ENCODE measurements around the gene GABBR1. TPM values are rescaled to one million over a fixed set of nuclear protein-coding genes. Genes with fewer than 3 reads are reported as not detected.

Gene GABBR1
- polyA plus RNA-seq, 1 of the 3 experiments (the other 2 are of a cell fraction), result 26.8 TPM

DNA sequence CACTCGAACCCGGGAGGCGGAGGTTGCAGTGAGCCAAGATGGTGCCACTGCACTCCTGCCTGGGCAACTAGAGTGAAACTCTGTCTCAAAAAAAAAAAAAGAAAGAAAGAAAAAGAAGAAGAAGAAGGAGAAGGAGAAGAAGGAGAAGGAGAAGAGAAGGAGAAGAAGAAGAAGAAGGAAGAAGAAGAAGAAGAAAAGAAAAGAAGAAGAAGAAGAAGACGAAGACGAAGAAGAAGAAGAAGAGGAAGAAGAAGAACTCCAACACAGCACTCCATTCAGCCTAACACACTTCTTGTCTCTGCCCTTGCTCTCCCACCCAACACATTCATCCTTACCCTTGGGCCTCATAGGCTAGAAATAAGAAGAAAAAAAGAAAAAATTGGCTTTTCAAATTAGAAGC is 41.0 kb upstream of the GABBR1 start:
- H3K9me3 ChIP-seq, result no peaks in the 10 kb centered on the region
- no peaks in the 10 kb centered on the region for H3K79me2 ChIP-seq (ENCODE audit: insufficient read depth)
- POLR2A ChIA-PET, result no interaction called here
- H3K36me3 ChIP-seq (replicated peaks in 1 of 2; ENCODE audit: control insufficient read depth in 1 of 2, insufficient read depth in 2 of 2, low read length in 1 of 2), result no peaks in the 10 kb centered on the region
- TF ChIP-seq CHD2 (IDR thresholded peaks at IDR 0.05; ENCODE audit: low read length, partially characterized antibody), result no peak
- TF ChIP-seq, protein P1, sequence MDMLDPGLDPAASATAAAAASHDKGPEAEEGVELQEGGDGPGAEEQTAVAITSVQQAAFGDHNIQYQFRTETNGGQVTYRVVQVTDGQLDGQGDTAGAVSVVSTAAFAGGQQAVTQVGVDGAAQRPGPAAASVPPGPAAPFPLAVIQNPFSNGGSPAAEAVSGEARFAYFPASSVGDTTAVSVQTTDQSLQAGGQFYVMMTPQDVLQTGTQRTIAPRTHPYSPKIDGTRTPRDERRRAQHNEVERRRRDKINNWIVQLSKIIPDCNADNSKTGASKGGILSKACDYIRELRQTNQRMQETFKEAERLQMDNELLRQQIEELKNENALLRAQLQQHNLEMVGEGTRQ (IDR thresholded peaks at IDR 0.05; ENCODE audit: borderline replicate concordance, low read depth, low read length), result no peak
- TF ChIP-seq, protein P2, sequence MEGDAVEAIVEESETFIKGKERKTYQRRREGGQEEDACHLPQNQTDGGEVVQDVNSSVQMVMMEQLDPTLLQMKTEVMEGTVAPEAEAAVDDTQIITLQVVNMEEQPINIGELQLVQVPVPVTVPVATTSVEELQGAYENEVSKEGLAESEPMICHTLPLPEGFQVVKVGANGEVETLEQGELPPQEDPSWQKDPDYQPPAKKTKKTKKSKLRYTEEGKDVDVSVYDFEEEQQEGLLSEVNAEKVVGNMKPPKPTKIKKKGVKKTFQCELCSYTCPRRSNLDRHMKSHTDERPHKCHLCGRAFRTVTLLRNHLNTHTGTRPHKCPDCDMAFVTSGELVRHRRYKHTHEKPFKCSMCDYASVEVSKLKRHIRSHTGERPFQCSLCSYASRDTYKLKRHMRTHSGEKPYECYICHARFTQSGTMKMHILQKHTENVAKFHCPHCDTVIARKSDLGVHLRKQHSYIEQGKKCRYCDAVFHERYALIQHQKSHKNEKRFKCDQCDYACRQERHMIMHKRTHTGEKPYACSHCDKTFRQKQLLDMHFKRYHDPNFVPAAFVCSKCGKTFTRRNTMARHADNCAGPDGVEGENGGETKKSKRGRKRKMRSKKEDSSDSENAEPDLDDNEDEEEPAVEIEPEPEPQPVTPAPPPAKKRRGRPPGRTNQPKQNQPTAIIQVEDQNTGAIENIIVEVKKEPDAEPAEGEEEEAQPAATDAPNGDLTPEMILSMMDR (IDR thresholded peaks at IDR 0.05), result no peak
- no peak for TF ChIP-seq EP300 (IDR thresholded peaks at IDR 0.05; ENCODE audit: borderline replicate concordance in 1 of 2, low read depth in 1 of 2, low read length in 1 of 2)
- no peak for TF ChIP-seq SMC3 (IDR thresholded peaks at IDR 0.05; ENCODE audit: low read depth, low read length)
- TF ChIP-seq TEAD4 (IDR thresholded peaks at IDR 0.05; ENCODE audit: borderline replicate concordance, insufficient read depth), result no peak
- no peak for TF ChIP-seq NFIC (IDR thresholded peaks at IDR 0.05; ENCODE audit: borderline replicate concordance)
- TF ChIP-seq, protein P3, sequence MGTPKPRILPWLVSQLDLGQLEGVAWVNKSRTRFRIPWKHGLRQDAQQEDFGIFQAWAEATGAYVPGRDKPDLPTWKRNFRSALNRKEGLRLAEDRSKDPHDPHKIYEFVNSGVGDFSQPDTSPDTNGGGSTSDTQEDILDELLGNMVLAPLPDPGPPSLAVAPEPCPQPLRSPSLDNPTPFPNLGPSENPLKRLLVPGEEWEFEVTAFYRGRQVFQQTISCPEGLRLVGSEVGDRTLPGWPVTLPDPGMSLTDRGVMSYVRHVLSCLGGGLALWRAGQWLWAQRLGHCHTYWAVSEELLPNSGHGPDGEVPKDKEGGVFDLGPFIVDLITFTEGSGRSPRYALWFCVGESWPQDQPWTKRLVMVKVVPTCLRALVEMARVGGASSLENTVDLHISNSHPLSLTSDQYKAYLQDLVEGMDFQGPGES (IDR thresholded peaks at IDR 0.05; ENCODE audit: low read depth, low read length), result no peak
- TF ChIP-seq YY1 (IDR thresholded peaks at IDR 0.05; ENCODE audit: low read depth), result no peak
- TF ChIP-seq GABPA (IDR thresholded peaks at IDR 0.05; ENCODE audit: low read depth), result no peak
- H2AFZ ChIP-seq (ENCODE audit: low read depth), result no peak overlapping the region
- no peak overlapping the region for H3K4me2 ChIP-seq
- no peak for DNase-seq
- H3F3A ChIP-seq (replicated peaks; ENCODE audit: insufficient read depth), result no peaks in the 10 kb centered on the region
- no peak overlapping the region for H3K4me3 ChIP-seq (ENCODE audit: low read depth in 2 of 2, low read length in 1 of 2)
- CTCF ChIA-PET, result interaction anchor here (0.6 to 8.4 kb wide), 2 partner anchors 22 to 80 kb away, joined by 5 to 78 read pairs; no protein-coding TSS in a partner anchor
- 44% methylated on average over 5 of the region's 5 CpGs for WGBS (ENCODE audit: low lambda C conversion rate)
- no peaks in the 10 kb centered on the region for H3K4me1 ChIP-seq (ENCODE audit: control insufficient read depth in 1 of 2, insufficient read depth in 2 of 2, low read depth in 1 of 2, low read length in 1 of 2)
- no peak overlapping the region for H3K27ac ChIP-seq (ENCODE audit: low read depth in 2 of 2, low read length in 1 of 2)
- H3K9ac ChIP-seq, result no peak overlapping the region
- no peaks in the 10 kb centered on the region for H3K9me2 ChIP-seq
- H3K27me3 ChIP-seq (ENCODE audit: insufficient read depth), result peaks cover 4% of the 10 kb centered on the region; the same call in 1 of the 2 replicates
- H4K20me1 ChIP-seq (ENCODE audit: insufficient read depth), result no peaks in the 10 kb centered on the region

DNA sequence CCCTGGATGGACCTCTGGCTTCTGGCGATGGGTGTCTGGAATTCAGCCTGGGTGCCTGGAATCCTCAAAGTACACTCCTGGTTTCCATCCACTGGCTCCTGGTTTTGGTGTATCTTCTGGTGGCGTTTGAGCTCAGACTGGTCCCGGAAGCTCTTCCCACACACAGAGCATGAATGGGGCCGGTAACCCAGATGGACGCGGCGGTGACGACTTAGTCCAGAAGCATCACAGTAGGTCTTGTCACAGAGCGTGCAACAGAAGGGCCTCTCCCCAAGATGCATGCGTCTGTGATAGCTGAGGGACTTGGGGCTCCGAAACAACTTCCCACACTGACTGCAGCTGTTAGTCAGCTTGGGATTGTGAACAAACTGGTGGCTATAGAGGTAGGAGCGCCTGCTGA is 40.2 kb upstream of the GABBR1 start:
- Histone ChIP-seq H2AFZ (ENCODE audit: low read depth) (no peak overlapping the region), H3K27ac (ENCODE audit: low read depth in 2 of 2, low read length in 1 of 2) (no peak overlapping the region), H3K36me3 (replicated peaks in 1 of 2; ENCODE audit: control insufficient read depth in 1 of 2, insufficient read depth in 2 of 2, low read length in 1 of 2) (no peaks in the 10 kb centered on the region), H3K79me2 (ENCODE audit: insufficient read depth) (no peaks in the 10 kb centered on the region), H3K9me3 (no peaks in the 10 kb centered on the region), H3F3A (replicated peaks; ENCODE audit: insufficient read depth) (no peaks in the 10 kb centered on the region), H3K4me2 (no peak overlapping the region), H3K27me3 (ENCODE audit: insufficient read depth) (peaks cover 4% of the 10 kb centered on the region; the same call in 1 of the 2 replicates), H3K9me2 (no peaks in the 10 kb centered on the region), H3K4me1 (ENCODE audit: control insufficient read depth in 1 of 2, insufficient read depth in 2 of 2, low read depth in 1 of 2, low read length in 1 of 2) (no peaks in the 10 kb centered on the region), H3K4me3 (ENCODE audit: low read depth in 2 of 2, low read length in 1 of 2) (no peak overlapping the region), H3K9ac (no peak overlapping the region), H4K20me1 (ENCODE audit: insufficient read depth) (no peaks in the 10 kb centered on the region)
- ChIA-PET CTCF (interaction anchor here (0.6 to 8.4 kb wide), 3 partner anchors 21 to 474 kb away, joined by 3 to 78 read pairs (median 5); no protein-coding TSS in a partner anchor), POLR2A (no interaction called here)
- no peak for DNase-seq
- 43% methylated on average over 10 of the region's 12 CpGs for WGBS (ENCODE audit: low lambda C conversion rate)
- no peak for TF ChIP-seq FOSL2 (IDR thresholded peaks at IDR 0.05; ENCODE audit: borderline replicate concordance, low read depth)
- TF ChIP-seq RCOR1 (IDR thresholded peaks at IDR 0.05; ENCODE audit: low read length), result no peak
- no peak for TF ChIP-seq NRF1 (IDR thresholded peaks at IDR 0.05; ENCODE audit: low read depth, low read length)
- TF ChIP-seq YY1 (IDR thresholded peaks at IDR 0.05; ENCODE audit: low read depth), result no peak
- TF ChIP-seq, protein P4, sequence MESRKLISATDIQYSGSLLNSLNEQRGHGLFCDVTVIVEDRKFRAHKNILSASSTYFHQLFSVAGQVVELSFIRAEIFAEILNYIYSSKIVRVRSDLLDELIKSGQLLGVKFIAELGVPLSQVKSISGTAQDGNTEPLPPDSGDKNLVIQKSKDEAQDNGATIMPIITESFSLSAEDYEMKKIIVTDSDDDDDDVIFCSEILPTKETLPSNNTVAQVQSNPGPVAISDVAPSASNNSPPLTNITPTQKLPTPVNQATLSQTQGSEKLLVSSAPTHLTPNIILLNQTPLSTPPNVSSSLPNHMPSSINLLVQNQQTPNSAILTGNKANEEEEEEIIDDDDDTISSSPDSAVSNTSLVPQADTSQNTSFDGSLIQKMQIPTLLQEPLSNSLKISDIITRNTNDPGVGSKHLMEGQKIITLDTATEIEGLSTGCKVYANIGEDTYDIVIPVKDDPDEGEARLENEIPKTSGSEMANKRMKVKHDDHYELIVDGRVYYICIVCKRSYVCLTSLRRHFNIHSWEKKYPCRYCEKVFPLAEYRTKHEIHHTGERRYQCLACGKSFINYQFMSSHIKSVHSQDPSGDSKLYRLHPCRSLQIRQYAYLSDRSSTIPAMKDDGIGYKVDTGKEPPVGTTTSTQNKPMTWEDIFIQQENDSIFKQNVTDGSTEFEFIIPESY (IDR thresholded peaks at IDR 0.05; ENCODE audit: borderline replicate concordance, low read depth), result no peak
- no peak for TF ChIP-seq RAD21 (IDR thresholded peaks at IDR 0.05; ENCODE audit: low read length)
- TF ChIP-seq TAF1 (IDR thresholded peaks at IDR 0.05; ENCODE audit: borderline replicate concordance, low read depth, low read length), result no peak
- no peak for TF ChIP-seq RXRA (IDR thresholded peaks at IDR 0.05; ENCODE audit: borderline replicate concordance, low read depth)
- TF ChIP-seq, protein P2 (IDR thresholded peaks at IDR 0.05), result no peak
- no peak for TF ChIP-seq MXI1 (IDR thresholded peaks at IDR 0.05; ENCODE audit: low read depth, low read length)
